Gastrocnemius medialis (tissue), 4 donors: ENCODE measurements around the gene PARD3.

Source experiments
- CTCF ChIP-seq, 5 experiments: fragments of 450-650 bp in 3 of 5; fragments of 200-600 bp in 2 of 5; sonication (generic) in 2 of 5; IDR thresholded peaks in 4 of 5; conservative IDR thresholded peaks in 1 of 5; 1 replicate in 4 of 5; 2 replicates in 1 of 5; pipeline ENCODE4 v1.5.1; 2016 to 2019; ENCODE audit warnings: antibody characterized with exemption in 5 of 5, mild to moderate bottlenecking in 3 of 5, moderate library complexity in 3 of 5
- POLR2A ChIP-seq, 2 donors: fragments of 450-650 bp; IDR thresholded peaks; one replicate each; pipeline ENCODE4 v1.6.1; 2017; ENCODE audit warnings: antibody characterized with exemption in 2 of 2, mild to moderate bottlenecking in 2 of 2, moderate library complexity in 2 of 2

- TF ChIP-seq CTCF (IDR thresholded peaks at IDR 0.05 in 4 of 5, conservative IDR thresholded peaks at IDR 0.05 in 1 of 5) (no peak), POLR2A (IDR thresholded peaks at IDR 0.05) (no peak)
Observed at GRCh38 chr10:34716234-34716633, 98.9 kb downstream of the PARD3 start.
